DND-41 (cell line): Measurements from ENCODE around the gene CLDN9.

Experiments
- CTCF ChIP-seq: IDR thresholded peaks from 2 replicates; pipeline ENCODE4 v1.5.1; 2012; ENCODE audit warnings: borderline replicate concordance, low read length, moderate library complexity, mild to moderate bottlenecking; ENCODE audit not compliant: poor library complexity, severe bottlenecking; ENCODE audit errors: extremely low read depth
- EZH2 ChIP-seq: IDR thresholded peaks from 3 replicates; pipeline ENCODE4 v1.6.1; 2012; ENCODE audit warnings: borderline replicate concordance, low read depth, mild to moderate bottlenecking, moderate library complexity, low read length, inconsistent platforms; ENCODE audit not compliant: severe bottlenecking

GRCh38 chr16:3054965-3055733, 42.4 kb downstream of the CLDN9 start:
- TF ChIP-seq CTCF (no peak), EZH2 (no peak)
